Measurements from ENCODE around the gene SKAP1.

SKAP1 gene

DNA sequence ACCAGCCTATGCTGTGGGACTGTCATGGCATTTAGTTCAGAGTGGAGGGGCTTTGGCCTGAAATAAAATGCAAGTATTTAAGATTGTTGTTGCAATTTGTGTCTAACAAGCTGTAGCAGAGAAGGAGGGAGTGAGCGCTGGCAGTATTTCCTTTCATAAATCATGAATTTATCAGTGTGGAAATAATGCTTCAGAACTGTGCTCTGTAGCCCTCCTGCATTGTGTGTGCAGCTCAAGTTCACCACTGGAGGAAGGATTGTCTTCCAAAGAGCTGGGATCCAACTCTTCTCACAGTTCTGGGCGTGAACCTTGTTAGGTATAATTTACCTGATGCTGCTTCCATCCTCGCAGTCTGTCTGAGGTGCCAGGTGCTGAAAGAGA lies 307.4 kb downstream of the SKAP1 start:
- no peak overlapping the region for H3K4me3 ChIP-seq (replicated peaks; ENCODE audit: low read depth, low read length)
- TF ChIP-seq, protein P1, sequence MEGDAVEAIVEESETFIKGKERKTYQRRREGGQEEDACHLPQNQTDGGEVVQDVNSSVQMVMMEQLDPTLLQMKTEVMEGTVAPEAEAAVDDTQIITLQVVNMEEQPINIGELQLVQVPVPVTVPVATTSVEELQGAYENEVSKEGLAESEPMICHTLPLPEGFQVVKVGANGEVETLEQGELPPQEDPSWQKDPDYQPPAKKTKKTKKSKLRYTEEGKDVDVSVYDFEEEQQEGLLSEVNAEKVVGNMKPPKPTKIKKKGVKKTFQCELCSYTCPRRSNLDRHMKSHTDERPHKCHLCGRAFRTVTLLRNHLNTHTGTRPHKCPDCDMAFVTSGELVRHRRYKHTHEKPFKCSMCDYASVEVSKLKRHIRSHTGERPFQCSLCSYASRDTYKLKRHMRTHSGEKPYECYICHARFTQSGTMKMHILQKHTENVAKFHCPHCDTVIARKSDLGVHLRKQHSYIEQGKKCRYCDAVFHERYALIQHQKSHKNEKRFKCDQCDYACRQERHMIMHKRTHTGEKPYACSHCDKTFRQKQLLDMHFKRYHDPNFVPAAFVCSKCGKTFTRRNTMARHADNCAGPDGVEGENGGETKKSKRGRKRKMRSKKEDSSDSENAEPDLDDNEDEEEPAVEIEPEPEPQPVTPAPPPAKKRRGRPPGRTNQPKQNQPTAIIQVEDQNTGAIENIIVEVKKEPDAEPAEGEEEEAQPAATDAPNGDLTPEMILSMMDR (IDR thresholded peaks at IDR 0.05; ENCODE audit: low read depth, low read length, missing control alignments), result no peak
- no peak for DNase-seq (ENCODE audit: extremely low read depth, low read depth)

DNA sequence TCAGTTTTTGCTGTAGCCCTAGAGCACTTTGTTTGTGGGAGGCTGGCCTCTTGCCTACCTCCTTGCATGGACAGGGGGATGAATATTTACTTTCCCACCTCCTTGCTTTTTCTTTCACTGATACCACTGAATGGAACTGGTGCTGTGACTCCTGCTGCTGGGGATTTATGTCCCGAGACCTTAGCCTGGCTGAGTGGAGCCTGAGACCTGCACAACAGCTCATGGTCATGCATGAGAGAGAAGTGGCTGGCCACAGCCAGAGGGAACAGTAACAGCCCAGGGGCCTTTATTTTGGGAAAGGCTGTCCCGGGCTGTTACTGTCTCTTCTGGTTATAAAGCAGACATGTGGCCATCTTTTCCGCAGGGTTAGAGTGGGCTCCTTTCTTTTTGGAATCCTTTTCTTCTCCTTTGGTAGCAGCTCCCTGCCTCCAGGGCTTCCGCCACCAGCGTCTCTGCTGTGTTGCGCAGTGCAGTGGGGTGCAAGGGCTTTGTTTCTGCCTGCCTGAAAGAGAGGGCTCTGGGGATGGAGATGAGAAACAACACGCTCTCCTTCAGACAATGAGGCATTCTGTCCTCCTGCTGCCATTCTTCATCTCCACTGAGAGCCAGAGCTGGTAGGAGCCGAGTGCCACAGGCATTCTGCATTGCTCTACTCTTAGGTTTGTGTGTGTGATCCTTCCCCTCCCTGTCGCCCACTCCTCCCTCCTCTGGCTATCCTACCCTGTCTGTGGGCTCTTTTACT lies 307.9 kb downstream of the SKAP1 start:
- DNase-seq (ENCODE audit: extremely low read depth, low read depth), result no peak
- no peak overlapping the region for H3K4me3 ChIP-seq (replicated peaks; ENCODE audit: low read depth, low read length)
- TF ChIP-seq, protein P1 (IDR thresholded peaks at IDR 0.05; ENCODE audit: low read depth, low read length, missing control alignments), result no peak

DNA sequence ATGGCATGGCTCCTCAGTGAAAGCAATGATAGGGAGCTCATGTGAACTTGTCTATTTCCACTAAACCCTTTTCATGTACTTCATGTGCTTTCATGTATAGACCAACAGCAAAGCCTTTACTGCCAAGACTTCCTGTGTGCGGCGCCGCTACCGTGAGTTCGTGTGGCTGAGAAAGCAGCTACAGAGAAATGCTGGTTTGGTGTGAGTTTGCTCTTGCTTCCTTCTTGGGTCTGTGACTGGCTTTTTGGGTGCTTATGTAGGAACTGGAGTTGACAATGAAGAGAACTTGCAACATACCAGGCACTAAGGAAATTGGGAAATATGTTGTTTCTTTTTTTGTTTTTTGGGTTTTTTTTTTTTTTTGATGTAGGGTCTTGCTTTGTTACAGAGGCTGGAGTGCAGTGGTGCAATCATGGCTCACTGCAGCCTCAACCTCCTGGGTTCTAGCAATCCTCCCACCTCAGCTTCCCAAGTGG lies 316.8 kb downstream of the SKAP1 start:
- no peak for DNase-seq (ENCODE audit: extremely low read depth, low read depth)
- H3K4me3 ChIP-seq (replicated peaks; ENCODE audit: low read depth, low read length), result no peak overlapping the region
- TF ChIP-seq, protein P1 (IDR thresholded peaks at IDR 0.05; ENCODE audit: low read depth, low read length, missing control alignments), result no peak

DNA sequence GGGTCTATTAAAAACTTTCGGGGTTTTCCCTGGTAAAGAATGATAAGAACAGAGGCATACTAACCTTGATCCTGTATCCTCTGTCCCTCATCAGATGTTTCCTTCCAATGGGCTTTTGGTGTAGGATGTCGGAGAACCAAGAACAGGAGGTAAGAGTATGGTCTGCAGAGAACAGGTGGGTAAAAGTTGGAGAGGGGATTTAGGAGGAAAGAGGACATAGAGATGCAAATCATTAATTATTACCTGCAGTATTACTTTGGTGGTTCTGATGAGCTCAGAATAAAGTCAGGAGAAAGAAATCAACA lies 318.1 kb downstream of the SKAP1 start:
- no peak overlapping the region for H3K4me3 ChIP-seq (replicated peaks; ENCODE audit: low read depth, low read length)
- TF ChIP-seq, protein P1 (IDR thresholded peaks at IDR 0.05; ENCODE audit: low read depth, low read length, missing control alignments), result no peak
- no peak for DNase-seq (ENCODE audit: extremely low read depth, low read depth)

DNA sequence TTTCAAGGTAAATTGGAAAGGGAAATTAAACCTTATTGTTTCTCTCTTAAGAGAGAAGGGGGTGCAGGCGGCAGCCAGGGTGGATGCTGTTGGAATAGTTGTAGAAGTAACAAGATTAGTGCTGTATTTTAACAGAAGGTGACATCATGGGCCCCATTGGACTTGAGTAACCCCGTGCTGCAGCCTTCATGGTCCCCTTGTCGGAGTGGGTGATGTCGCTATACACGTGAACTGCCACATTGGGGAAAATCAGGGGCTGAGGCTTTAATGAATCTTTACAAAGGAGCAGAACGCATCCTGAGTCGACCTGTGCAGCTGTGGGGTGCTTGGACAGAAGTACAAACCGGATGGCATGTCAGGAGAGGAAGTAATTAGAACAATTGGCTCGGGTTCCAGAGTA lies 319.3 kb downstream of the SKAP1 start:
- H3K4me3 ChIP-seq (replicated peaks; ENCODE audit: low read depth, low read length), result no peak overlapping the region
- TF ChIP-seq, protein P1 (IDR thresholded peaks at IDR 0.05; ENCODE audit: low read depth, low read length, missing control alignments), result no peak
- DNase-seq (ENCODE audit: extremely low read depth, low read depth), result no peak

DNA sequence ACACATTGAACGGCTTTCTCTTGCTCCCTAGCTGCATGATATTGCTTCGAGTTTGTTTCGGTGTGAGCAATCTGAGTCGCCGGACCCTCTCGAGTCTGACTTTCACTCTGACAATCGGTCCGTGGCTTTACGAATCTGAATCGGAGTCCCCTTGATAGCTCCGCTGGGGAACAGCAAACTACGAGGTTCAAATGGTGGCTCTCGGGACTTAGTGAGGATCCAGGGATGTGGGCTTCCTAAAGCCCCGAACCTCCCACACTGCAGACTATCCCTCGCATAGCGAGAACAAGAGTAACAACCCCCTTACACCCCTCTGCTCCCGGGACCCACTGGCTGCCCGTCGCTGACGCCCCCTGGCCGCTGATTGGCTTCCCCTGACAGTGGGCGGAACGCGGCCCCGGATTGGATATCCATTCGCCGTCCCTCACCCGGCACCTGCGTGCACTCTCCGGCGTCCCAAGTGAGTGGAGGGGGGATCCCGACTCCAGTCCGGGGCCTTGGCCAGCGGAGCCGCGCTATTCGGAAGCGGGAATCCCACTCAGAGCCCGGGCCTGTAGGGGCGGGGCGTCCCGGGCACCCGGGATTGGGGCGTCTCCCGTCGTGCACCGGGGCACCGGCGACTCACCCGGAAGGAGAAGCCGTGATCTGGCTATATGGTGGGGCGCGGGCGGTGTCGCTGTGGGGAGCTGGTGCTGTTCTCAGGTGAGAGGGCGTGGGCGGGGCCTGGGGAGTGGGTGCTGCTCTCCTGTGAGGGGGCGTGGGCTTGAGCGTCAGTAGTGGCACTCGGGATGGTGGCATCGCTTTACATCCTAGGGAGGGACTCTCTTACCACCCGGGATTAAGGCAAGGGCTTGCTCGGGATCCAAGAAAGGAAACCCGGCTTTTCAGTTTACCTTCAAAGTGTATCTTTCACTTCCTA lies 322.6 kb downstream of the SKAP1 start, which contains the start of gene SNX11:
Gene SNX11 (plus strand): TSS at position 630 of the 919 bp plus-strand sequence. CDS start 4,278 bp downstream, outside the sequence.
- TF ChIP-seq, protein P1 (IDR thresholded peaks at IDR 0.05; ENCODE audit: low read depth, low read length, missing control alignments), result no peak
- DNase-seq (ENCODE audit: extremely low read depth, low read depth), result peak; percentile 52

More for the DNA sequence above, 322.6 kb downstream of the SKAP1 start, which contains the start of gene SNX11:
- peak within 1 kb of the TSS; percentile 76 for H3K4me3 ChIP-seq (replicated peaks; ENCODE audit: low read depth, low read length)

All from HFF-Myc (cell line).